Activated T-cell treated with anti-CD3 and anti-CD28 coated beads, Interleukin-2, amount 50 U/mL, for 72 hours (primary cell): Measurements from ENCODE around the gene PRAMEF18. TPM values are rescaled to one million over a fixed set of nuclear protein-coding genes. Genes with fewer than 3 reads are reported as not detected.
"Not testable (repeated sequence)": the region's sequence is repeated elsewhere in the genome, so short reads cannot be mapped to it uniquely, and the experiment has no call there.

Experiments used
- ATAC-seq, 2 donors: fragments of 150-1000 bp; cut with Tn5 transposase; replicated peaks in 1 of 2; 2 replicates each; pipeline ENCODE4 v1.10.0; 2021; ENCODE audit warnings: moderate library complexity in 2 of 2, mild to moderate bottlenecking in 1 of 2
- DNase-seq, 2 donors: peaks; one replicate each; pipeline ENCODE4 v3.0.0; 2021 to 2022; ENCODE audit warnings: mixed read lengths in 1 of 2
- H3K27ac Mint-ChIP-seq: one replicate; pipeline ENCODE4 v1.8.0; 2022; ENCODE audit warnings: mild to moderate bottlenecking, moderate library complexity, mixed read lengths
- H3K27me3 Mint-ChIP-seq: one replicate; pipeline ENCODE4 v1.8.0; 2022; ENCODE audit warnings: low read depth, mixed read lengths
- H3K36me3 Mint-ChIP-seq, 2 donors: one replicate each; pipeline ENCODE4 v1.8.0; 2022; ENCODE audit warnings: mixed read lengths in 2 of 2, mild to moderate bottlenecking in 1 of 2; ENCODE audit not compliant: insufficient read depth in 2 of 2
- H3K4me1 Mint-ChIP-seq: one replicate; pipeline ENCODE4 v1.8.0; 2022; ENCODE audit warnings: low read depth, mixed read lengths
- H3K4me3 Mint-ChIP-seq, 2 donors: one replicate each; pipeline ENCODE4 v1.8.0; 2022; ENCODE audit warnings: mild to moderate bottlenecking in 2 of 2, mixed read lengths in 2 of 2, moderate library complexity in 2 of 2
- H3K9me3 Mint-ChIP-seq, 2 donors: one replicate each; pipeline ENCODE4 v1.8.0; 2022; ENCODE audit warnings: mixed read lengths in 2 of 2
- total RNA-seq, 2 donors: library from RNA; stranded (reverse); gene quantifications; one replicate each; pipeline ENCODE4 v1.2.3, GENCODE V29; 2022

PRAMEF18 gene, protein sequence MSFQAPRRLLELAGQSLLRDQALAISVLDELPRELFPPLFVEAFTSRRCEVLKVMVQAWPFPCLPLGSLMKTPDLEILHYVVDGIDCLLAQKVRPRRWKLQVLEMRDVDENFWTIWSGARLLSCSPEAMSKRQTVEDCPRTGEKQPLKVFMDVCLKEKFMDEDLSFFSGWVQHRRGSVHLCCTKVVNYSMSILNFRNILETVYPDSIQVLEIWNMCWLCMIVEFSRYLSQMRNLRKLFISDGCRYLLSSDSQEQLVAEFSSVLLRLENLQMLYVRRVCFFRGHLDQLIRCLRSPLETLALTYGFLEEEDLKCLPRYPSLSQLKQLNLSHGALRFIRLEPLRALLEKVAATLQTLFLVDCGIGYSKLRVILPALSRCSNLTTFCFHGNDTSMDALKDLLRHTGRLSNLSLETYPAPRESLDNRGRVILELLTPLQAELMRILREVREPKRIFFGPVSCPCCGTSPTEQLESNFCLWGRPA
- not detected for total RNA-seq

DNA sequence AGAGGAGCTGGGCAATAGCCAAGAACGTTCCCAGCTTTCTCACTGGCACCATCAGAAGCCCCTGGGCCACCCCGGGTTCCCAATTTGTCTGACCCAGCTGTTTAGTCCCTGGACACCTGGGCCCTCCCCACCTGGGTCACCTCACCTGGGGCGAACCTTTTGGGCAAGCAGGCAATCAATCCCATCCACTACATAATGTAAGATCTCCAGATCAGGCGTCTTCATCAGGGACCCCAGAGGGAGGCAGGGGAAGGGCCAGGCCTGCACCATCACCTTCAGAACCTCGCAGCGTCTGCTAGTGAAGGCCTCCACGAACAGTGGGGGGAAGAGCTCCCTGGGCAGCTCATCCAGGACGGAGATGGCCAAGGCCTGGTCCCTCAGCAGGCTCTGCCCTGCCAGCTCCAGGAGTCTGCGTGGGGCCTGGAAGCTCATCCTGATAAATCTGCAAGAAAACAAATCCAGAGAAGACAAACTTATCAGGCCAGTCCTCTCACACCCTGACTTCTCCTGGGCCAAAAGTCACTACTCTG is at the start of gene PRAMEF18:
Gene PRAMEF18 (minus strand): TSS at position 480 of the 530 bp plus-strand sequence. CDS start 48 bp downstream, at position 432.
- H3K4me3 Mint-ChIP-seq, H3K9me3 Mint-ChIP-seq, H3K27me3 Mint-ChIP-seq, H3K36me3 Mint-ChIP-seq, H3K4me1 Mint-ChIP-seq, ATAC-seq, DNase-seq, H3K27ac Mint-ChIP-seq: not testable (repeated sequence)

DNA sequence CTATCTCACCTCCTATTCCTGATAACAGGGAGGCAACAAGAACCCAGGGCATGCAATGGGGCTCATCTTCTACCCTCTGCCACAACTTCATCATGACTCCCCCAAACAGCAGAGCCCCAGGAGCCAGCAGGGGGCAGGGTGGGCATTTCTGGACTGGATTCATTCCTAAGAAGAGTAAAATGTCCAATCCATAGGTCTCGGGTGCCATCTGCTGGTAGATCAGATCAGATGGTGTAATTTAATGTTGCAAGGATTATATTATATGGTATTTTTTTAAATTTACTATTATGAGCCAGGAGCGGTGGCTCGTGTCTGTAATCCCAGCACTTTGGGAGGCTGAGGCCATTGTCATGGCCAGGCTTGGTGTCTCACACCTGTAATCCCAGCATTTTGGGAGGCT is 39.2 kb upstream of the PRAMEF18 start:
- not testable (repeated sequence) for ATAC-seq, H3K36me3 Mint-ChIP-seq, H3K9me3 Mint-ChIP-seq, DNase-seq, H3K27ac Mint-ChIP-seq, H3K4me3 Mint-ChIP-seq, H3K4me1 Mint-ChIP-seq, H3K27me3 Mint-ChIP-seq

DNA sequence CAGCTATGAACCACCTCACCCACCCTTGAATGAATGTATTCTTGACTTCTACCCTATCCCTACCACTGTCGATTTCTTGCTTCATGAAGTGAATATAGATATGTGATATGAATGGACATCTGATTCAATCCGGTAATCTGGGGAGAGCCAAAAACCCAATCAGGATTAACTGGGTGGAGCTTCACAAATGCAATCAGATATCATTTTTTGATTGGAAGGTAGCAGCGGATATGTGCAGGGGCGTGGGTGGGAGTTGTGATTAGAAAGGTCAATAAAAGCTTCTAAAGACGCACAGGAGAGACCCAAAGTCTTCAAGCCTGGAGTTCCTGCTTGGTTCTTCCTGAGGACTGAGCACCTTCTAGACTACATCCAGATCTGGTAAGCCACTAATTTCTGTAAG is 27.9 kb upstream of the PRAMEF18 start, which contains the start of gene PRAMEF5:
Gene PRAMEF5 (plus strand): TSS at position 301 of the 400 bp plus-strand sequence. CDS start 5,071 bp downstream, outside the sequence.
- ATAC-seq, DNase-seq: not testable (repeated sequence)

DNA sequence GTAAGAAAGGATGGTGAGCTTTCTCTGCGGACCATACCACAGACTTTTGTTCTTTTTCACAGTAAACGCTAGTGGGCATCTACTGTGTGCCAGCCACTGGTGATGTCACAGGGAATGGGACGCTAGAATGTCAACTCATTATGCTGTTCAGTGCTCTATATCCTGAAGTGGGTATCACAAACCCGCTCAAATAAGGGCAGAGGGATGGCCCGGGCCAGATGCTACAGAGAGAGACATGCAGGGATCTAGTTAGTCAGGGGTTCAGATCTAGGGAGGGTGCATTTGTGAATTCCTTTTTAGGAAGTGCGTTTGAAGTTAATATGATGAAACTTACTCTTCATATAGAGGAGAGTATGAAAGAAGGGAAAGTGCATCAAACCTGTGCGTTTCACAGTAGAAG is 21.2 kb upstream of the PRAMEF18 start:
- not testable (repeated sequence) for H3K27ac Mint-ChIP-seq, H3K4me1 Mint-ChIP-seq, H3K36me3 Mint-ChIP-seq, H3K27me3 Mint-ChIP-seq, ATAC-seq, H3K4me3 Mint-ChIP-seq, DNase-seq, H3K9me3 Mint-ChIP-seq

More for the DNA sequence above, 27.9 kb upstream of the PRAMEF18 start, which contains the start of gene PRAMEF5:
- not testable (repeated sequence) for H3K9me3 Mint-ChIP-seq, H3K4me1 Mint-ChIP-seq, H3K27ac Mint-ChIP-seq, H3K4me3 Mint-ChIP-seq, H3K27me3 Mint-ChIP-seq, H3K36me3 Mint-ChIP-seq

DNA sequence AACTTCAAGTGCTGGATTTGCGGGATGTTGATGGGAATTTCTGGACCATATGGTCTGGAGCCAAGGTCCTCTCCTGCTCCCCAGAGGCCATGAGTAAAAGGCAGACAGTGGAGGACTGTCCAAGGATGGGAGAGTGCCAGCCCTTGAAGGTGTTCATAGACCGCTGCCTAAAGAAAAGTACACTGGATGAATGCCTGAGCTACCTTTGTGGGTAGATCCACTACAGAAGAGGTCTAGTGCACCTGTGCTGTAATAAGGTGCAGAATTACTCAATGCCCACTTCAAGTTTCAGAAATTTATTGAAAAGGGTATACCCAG is 20.6 kb upstream of the PRAMEF18 start:
- H3K4me1 Mint-ChIP-seq, H3K4me3 Mint-ChIP-seq, ATAC-seq, H3K9me3 Mint-ChIP-seq, H3K36me3 Mint-ChIP-seq, DNase-seq, H3K27me3 Mint-ChIP-seq, H3K27ac Mint-ChIP-seq: not testable (repeated sequence)

DNA sequence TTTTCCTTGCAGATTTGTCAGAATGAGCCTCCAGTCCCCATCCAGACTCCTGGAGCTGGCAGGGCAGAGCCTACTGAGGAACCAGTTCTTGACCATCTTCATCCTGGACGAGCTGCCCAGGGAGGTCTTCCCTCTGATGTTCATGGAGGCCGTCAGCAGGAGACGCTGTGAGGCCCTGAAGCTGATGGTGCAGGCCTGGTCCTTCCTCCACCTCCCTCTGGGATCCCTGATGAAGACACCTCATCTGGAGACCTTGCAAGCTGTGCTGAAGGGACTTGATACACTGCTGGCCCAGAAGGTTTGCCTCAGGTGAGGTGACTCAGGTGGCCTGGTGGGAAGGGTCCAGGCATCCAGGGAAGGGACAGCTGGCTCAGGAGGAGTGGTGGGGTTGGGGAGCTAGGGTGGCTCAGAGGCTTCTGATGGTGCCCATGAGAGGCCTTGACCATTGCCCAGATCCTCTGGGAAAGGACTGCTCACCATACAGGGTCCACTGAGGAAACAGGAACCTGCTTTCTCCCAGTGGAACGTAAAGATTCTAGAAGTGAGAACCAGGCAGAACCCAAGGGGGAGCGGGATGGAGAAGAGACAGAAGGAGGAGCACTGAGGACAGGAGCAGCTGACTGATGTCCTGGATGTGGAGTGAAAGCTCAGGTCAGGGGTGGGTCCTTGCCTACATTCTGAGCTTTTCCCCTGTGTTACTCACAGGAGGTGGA is 20.0 kb upstream of the PRAMEF18 start:
- DNase-seq, H3K9me3 Mint-ChIP-seq, H3K4me1 Mint-ChIP-seq, H3K36me3 Mint-ChIP-seq, H3K4me3 Mint-ChIP-seq, ATAC-seq, H3K27me3 Mint-ChIP-seq, H3K27ac Mint-ChIP-seq: not testable (repeated sequence)

DNA sequence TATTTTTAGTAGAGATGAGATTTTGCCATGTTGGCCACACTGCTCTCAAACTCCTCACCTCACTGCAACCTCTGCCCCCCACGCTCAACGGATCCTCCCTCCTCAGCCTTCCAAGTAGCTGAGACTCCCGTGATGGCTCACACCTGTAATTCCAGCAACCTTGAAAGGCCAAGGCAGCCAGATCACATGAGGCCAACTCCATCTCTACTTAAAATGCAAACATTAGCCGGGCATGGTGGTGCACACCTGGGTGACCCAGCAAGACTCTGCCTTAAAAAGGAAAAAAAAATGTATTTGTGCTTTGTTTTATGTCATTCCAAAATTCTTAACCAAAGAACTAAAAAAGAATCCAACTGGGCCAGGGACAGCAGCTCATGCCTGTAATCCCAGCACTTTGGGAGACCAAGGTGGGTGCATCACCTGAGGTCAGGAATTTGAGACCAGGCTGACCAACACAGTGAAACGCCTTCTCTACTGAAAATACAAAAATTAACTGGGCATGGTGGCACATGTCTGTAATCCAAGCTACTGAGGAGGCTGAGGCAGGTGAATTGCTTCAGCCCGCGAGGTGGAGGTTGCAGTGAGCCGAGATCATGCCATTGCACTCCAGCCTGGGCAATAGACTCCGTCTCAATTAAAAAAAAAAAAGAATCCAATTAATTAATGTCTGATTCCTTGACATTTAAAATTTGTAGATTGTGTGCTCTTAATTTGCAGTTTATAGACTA is 17.7 kb upstream of the PRAMEF18 start:
- ATAC-seq, H3K9me3 Mint-ChIP-seq, H3K27me3 Mint-ChIP-seq, H3K4me3 Mint-ChIP-seq, H3K36me3 Mint-ChIP-seq, DNase-seq, H3K4me1 Mint-ChIP-seq, H3K27ac Mint-ChIP-seq: not testable (repeated sequence)

DNA sequence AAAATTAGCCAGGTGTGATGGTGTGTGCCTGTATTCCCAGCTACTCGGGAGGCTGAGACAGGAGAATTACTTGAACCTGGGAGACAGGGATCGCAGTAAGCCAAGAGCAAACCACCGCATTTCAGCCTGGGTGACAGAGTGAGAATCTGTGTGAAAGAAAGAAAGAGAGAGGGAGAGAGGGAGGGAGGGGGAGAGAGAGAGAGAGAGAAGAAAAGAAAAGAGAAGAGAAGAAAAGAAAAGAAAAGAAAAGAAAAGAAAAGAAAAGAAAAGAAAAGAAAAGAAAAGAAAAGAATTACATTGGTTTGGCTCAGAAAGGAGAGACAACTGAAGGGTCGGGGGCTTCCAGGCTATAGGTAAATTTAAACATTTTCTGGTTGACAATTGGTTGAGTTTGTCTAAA is 13.7 kb upstream of the PRAMEF18 start:
- not testable (repeated sequence) for ATAC-seq, H3K4me3 Mint-ChIP-seq, H3K27ac Mint-ChIP-seq, H3K9me3 Mint-ChIP-seq, H3K27me3 Mint-ChIP-seq, H3K4me1 Mint-ChIP-seq, H3K36me3 Mint-ChIP-seq, DNase-seq

DNA sequence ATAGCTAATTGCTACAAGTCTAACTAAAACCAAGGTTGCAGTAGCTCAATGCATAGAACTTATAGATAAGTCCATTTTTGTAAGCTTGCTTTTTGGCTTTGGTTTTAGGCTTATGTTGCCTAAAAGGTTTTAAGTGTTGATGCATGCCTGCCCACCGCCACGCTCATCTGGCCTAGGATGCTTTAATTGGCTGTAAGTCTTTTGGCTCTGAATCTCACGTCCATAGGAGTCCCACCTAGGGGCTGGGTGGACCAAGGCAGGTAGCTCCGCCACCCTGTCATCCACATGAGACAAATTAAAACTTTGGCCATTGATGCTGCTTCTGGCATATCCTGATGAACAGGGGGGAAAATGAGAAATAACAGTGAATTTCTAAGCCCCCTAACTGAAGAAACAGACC is 11.6 kb upstream of the PRAMEF18 start:
- not testable (repeated sequence) for H3K27ac Mint-ChIP-seq, H3K4me3 Mint-ChIP-seq, H3K36me3 Mint-ChIP-seq, DNase-seq, ATAC-seq, H3K27me3 Mint-ChIP-seq, H3K4me1 Mint-ChIP-seq, H3K9me3 Mint-ChIP-seq

DNA sequence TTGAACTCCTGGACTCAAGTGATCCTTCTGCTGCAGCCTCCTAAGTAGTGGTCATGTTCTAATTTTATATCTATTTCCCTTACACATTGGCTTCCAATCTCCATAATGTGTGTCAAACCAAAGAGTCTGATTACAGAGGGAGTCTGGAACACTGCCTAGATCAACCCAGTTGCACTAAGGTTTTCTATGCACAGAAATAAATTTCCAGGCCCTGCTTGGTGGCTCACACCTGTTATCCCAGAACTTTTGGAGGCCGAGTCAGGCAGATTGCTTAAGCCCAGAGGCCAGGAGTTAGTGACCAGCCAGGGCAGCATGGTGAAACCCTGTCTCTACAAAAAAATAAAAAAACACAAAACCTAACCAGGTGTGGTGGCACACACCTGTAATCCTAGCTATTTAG is 8.1 kb upstream of the PRAMEF18 start:
- H3K9me3 Mint-ChIP-seq, DNase-seq, H3K4me1 Mint-ChIP-seq, H3K4me3 Mint-ChIP-seq, ATAC-seq, H3K36me3 Mint-ChIP-seq, H3K27me3 Mint-ChIP-seq, H3K27ac Mint-ChIP-seq: not testable (repeated sequence)

DNA sequence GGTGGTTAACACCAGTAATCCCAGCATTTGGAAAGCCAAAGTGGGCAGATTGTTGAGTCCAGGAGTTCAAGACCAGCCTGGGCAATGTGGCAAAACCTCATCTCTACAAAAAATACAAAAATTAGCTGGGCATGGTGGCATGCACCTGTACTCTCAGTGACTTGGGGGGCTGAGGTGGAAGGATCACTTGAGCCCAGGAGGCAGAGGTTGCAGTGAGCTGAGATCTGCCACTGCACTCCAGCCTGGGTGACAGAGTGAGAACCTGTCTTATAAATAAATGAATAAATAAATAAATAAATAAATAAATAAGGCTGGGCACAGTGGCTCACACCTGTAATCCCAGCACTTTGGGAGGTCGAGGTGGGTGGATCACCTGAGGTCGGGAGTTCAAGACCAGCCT is 6.1 kb upstream of the PRAMEF18 start:
- DNase-seq, H3K9me3 Mint-ChIP-seq, H3K4me3 Mint-ChIP-seq, H3K4me1 Mint-ChIP-seq, ATAC-seq, H3K36me3 Mint-ChIP-seq, H3K27me3 Mint-ChIP-seq, H3K27ac Mint-ChIP-seq: not testable (repeated sequence)

DNA sequence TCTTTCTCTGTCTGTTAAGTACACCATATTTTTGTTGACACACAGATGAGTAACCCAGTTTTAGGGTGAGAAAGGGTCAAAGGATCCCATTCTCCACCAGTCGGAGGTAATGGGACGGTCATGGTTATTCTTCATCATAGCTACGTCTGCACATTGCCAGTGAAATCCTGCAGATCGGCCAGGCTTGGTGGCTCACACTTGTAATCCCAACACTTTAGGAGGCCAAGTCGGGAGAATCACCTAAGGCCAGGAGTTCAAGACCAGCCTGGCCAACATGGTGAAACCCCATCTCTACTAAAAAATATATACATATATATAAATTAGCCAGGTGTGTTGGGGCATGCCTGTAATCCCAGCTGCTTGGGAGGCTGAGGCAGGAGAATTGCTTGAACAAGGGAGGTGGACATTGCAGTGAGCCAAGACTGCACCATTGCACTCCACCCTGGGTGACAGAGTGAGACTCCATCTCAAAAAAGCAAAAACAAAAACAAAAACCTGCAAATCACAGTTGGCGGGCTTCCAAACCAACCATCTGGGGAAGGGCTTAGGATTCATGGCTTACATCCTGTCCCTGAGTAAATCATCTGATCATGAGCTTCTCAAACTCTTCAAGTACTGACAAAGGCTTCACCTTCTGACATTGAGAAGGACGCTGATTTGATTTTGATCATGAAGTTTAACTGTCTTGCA is 5.3 kb upstream of the PRAMEF18 start:
- H3K36me3 Mint-ChIP-seq, H3K4me1 Mint-ChIP-seq, H3K4me3 Mint-ChIP-seq, H3K27ac Mint-ChIP-seq, H3K27me3 Mint-ChIP-seq, ATAC-seq, H3K9me3 Mint-ChIP-seq, DNase-seq: not testable (repeated sequence)
